ENCODE results near the gene SLC4A2.

SLC4A2 gene

DNA sequence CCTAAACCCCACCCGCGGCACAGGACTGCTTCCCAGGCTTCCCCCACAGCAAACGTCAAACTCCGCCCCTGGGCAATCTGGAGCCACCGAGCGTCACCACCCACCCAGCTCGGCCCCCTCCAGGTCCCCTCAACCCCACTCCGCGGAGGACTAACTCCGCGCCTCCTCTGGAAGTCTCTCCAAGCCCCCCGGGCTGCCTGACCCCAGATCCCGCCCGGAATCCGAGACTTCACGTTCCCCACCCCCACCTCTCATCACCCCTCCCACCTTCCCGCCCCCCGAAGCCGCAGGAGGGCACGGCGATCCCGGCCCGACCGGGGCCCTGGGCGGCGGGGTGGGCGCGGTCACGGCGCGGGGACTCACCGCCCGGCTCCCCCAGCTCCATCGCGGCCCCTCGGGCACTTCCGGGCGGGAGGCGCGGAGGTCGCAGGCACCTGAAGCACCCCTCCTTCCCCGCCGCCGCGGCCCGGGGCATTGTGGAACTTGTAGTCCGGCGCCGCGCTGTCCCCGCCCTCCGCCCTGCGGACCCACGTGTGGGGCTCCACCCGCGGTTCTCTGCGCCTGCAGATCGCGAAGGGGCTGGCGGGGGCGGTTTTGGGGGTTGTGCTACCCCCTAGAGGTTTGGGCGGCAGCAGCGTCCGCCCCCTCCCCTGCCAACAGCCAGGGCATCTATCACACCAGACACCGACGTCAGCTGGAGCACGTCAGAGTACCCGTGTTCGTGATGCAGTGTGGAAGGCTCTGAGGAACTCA is 23.9 kb downstream of the SLC4A2 start, which contains the start of gene TMUB1:
Gene TMUB1, minus strand, starts transcription at position 423 of the 753 bp plus-strand sequence. CDS start 930 bp downstream, outside the sequence.
- TF ChIP-seq, protein P1, sequence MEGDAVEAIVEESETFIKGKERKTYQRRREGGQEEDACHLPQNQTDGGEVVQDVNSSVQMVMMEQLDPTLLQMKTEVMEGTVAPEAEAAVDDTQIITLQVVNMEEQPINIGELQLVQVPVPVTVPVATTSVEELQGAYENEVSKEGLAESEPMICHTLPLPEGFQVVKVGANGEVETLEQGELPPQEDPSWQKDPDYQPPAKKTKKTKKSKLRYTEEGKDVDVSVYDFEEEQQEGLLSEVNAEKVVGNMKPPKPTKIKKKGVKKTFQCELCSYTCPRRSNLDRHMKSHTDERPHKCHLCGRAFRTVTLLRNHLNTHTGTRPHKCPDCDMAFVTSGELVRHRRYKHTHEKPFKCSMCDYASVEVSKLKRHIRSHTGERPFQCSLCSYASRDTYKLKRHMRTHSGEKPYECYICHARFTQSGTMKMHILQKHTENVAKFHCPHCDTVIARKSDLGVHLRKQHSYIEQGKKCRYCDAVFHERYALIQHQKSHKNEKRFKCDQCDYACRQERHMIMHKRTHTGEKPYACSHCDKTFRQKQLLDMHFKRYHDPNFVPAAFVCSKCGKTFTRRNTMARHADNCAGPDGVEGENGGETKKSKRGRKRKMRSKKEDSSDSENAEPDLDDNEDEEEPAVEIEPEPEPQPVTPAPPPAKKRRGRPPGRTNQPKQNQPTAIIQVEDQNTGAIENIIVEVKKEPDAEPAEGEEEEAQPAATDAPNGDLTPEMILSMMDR (IDR thresholded peaks at IDR 0.05; ENCODE audit: insufficient read depth, low read length, missing control alignments), result no peak
- peak within 1 kb of the TSS; percentile 71 for H3K4me3 ChIP-seq (ENCODE audit: low read depth, low read length)
- POLR2A ChIA-PET, result no interaction called here
- no peak for DNase-seq (ENCODE audit: low read depth, low spot score)
- CTCF ChIA-PET, result interaction anchor here (1.1 to 19.2 kb wide), 3 partner anchors 21 to 72 kb away, joined by 3 to 347 read pairs (median 3); no protein-coding TSS in a partner anchor

DNA sequence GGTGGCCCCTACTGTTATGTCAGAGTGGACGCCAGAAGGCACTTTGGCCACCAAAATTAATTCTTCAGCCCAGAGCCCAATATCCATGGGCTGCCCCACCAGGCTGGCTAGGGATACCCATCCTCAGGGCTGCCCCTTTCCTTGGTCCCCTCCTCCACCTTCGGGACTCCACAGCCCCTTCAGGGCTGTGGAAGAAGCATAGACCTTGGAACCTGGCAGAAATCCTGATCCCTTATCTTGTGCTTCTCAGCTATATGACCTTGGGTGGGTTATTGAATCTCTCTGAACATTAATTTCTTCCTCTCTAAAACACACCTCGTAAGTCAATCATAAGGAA is 24.4 kb downstream of the SLC4A2 start:
- CTCF ChIA-PET, result interaction anchor here (1.1 to 19.2 kb wide), 3 partner anchors 21 to 73 kb away, joined by 3 to 347 read pairs (median 3); no protein-coding TSS in a partner anchor
- TF ChIP-seq, protein P1 (IDR thresholded peaks at IDR 0.05; ENCODE audit: insufficient read depth, low read length, missing control alignments), result no peak
- peak overlapping the region; percentile 71 for H3K4me3 ChIP-seq (ENCODE audit: low read depth, low read length)
- DNase-seq (ENCODE audit: low read depth, low spot score), result no peak
- POLR2A ChIA-PET, result no interaction called here

DNA sequence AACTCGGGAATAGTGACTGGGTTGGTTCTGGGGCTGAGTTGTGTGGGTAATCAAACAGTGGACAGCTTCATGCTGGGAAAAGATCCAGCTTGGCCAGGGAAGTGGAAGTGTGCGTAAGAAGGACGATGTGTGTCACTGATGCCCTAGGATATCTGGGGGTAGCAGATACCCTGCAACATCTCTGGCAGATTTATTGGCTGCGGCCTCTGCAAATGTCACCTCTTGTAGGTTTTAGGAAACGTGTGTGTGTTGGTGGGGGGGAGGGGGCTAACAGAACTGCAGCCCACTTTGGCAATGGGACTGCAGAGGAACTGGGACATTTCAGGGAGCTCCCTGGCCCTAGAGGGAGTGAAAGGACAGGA is 25.9 kb downstream of the SLC4A2 start:
- peak overlapping the region; percentile 75 for H3K4me3 ChIP-seq (ENCODE audit: low read depth, low read length)
- DNase-seq (ENCODE audit: low read depth, low spot score), result no peak
- CTCF ChIA-PET, result interaction anchor here (0.6 to 19.2 kb wide), 10 partner anchors 8 to 159 kb away, joined by 3 to 347 read pairs (median 3); no protein-coding TSS in a partner anchor
- TF ChIP-seq, protein P1 (IDR thresholded peaks at IDR 0.05; ENCODE audit: insufficient read depth, low read length, missing control alignments), result no peak
- POLR2A ChIA-PET, result interaction anchor here (0.6 to 1.1 kb wide), 4 partner anchors 9 to 84 kb away, joined by 3 to 5 read pairs (median 4); partner anchors contain the start of gene ABCB8

DNA sequence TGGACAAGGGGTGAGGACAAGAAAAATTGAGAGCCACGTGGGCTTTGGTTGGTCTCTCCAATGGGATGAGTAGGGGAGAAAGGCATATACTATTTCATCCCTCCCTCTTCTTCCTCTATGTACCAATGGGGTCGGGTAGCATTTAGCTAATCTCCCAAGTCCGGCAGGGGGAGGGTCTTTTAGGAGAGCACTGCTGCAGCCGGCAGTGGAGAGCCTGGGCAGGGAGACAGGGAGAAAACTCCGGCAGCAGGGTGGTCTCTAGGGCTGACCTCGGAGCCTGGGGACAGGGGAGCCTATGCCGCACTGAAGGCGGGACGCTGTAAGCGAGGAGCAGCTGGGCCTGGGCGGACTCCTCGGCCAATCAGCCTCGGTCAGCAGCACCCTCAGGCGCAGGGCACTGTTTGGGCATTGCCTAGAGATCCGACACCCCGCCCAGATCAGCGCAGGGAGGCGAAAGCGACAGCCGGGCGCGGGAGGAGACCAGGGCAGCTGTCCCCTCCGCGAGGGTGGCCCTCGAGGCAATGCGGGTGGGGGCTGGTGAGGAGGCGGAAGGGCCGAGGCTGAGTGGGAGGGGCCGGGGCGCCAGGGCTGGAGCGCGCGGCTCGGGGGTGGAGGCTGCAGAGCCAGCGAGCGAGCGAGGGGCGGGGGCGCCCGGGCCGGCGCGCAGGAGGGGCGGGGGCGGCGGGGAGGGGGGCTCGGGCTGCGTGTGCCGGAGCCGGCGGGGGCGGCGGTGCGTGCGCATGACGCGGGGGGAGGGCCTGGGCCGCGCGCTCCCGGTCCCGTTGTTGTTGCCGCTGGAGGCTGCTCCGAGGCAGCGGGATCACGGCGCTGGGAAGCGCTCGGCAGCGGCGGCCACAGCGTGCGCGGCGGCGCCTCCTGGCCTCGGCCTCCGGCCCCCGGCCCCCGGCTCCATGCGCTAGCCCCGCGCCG is 26.6 kb downstream of the SLC4A2 start, which contains the start of gene AGAP3:
Gene AGAP3, plus strand, starts transcription at position 785 of the 930 bp plus-strand sequence. CDS start 267 bp downstream, outside the sequence.
- no peak for DNase-seq (ENCODE audit: low read depth, low spot score)
- ChIA-PET POLR2A (interaction anchor here (0.6 to 1.1 kb wide), 4 partner anchors 9 to 83 kb away, joined by 3 to 5 read pairs (median 4); partner anchors contain the start of gene ABCB8), CTCF (interaction anchor here (0.7 to 19.2 kb wide), 7 partner anchors 10 to 76 kb away, joined by 3 to 347 read pairs (median 4); no protein-coding TSS in a partner anchor)

DNA sequence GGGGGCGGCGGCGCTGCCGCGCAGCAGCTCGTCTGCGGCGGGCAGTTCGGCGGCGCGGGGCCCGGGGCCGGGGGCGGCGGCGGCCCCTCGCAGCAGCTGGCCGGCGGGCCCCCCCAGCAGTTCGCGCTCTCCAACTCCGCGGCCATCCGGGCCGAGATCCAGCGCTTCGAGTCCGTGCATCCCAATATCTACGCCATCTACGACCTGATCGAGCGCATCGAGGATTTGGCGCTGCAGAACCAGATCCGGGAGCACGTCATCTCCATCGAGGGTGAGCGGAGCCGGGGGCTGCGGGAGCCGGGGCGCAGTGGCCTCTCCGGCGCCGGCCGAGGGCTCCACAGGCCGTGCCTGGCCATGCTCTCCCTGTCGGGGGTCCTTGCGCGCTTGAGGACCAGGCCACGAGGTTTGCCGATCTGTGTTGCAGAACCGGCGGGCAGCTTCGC is 27.4 kb downstream of the SLC4A2 start:
- H3K4me3 ChIP-seq (ENCODE audit: low read depth, low read length), result peak overlapping the region; percentile 75
- ChIA-PET POLR2A (no interaction called here), CTCF (interaction anchor here (0.9 to 19.2 kb wide), 3 partner anchors 9 to 27 kb away, joined by 4 to 347 read pairs (median 7); no protein-coding TSS in a partner anchor)
- TF ChIP-seq, protein P1 (IDR thresholded peaks at IDR 0.05; ENCODE audit: insufficient read depth, low read length, missing control alignments), result no peak
- DNase-seq (ENCODE audit: low read depth, low spot score), result no peak

More for the DNA sequence above, 26.6 kb downstream of the SLC4A2 start, which contains the start of gene AGAP3:
- H3K4me3 ChIP-seq (ENCODE audit: low read depth, low read length), result peak within 1 kb of the TSS; percentile 75
- TF ChIP-seq, protein P1 (IDR thresholded peaks at IDR 0.05; ENCODE audit: insufficient read depth, low read length, missing control alignments), result no peak
